Measurements from ENCODE around the gene IFI35.

IFI35 gene

DNA sequence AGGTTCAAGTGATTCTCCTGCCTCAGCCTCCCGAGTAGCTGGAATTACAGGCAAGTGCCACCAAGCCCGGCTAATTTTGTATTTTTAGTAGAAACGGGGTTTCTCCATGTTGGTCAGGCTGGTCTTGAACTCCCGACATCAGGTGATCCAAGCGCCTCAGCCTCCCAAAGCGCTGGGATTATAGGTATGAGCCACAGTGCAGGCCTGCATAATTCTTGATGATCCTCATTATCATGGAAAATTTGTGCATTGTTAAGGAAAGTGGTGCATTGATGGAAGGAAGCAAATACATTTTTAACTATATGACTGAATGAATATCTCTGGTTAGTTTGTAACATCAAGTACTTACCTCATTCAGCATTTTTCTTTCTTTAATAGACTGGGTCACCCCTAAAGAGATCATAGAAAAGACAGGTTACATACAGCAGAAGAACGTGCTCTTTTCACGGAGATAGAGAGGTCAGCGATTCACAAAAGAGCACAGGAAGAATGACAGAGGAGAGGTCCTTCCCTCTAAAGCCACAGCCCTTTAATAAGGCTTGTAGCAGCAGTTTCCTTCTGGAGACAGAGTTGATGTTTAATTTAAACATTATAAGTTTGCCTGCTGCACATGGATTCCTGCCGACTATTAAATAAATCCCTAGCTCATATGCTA, 56.5 kb downstream of the IFI35 start:
- H3K27ac ChIP-seq, result no peak overlapping the region
- TF ChIP-seq, protein P1, sequence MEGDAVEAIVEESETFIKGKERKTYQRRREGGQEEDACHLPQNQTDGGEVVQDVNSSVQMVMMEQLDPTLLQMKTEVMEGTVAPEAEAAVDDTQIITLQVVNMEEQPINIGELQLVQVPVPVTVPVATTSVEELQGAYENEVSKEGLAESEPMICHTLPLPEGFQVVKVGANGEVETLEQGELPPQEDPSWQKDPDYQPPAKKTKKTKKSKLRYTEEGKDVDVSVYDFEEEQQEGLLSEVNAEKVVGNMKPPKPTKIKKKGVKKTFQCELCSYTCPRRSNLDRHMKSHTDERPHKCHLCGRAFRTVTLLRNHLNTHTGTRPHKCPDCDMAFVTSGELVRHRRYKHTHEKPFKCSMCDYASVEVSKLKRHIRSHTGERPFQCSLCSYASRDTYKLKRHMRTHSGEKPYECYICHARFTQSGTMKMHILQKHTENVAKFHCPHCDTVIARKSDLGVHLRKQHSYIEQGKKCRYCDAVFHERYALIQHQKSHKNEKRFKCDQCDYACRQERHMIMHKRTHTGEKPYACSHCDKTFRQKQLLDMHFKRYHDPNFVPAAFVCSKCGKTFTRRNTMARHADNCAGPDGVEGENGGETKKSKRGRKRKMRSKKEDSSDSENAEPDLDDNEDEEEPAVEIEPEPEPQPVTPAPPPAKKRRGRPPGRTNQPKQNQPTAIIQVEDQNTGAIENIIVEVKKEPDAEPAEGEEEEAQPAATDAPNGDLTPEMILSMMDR (conservative IDR thresholded peaks at IDR 0.05), result no peak
- TF ChIP-seq ZFX (IDR thresholded peaks at IDR 0.05), result no peak

Data from C4-2B (cell line).